ENCODE results near the gene INPP4A.
A peak's percentile ranks its signal among the peaks of the same experiment; 100 is the strongest.

INPP4A gene

GRCh38 chr2:98601532-98602132, 157.0 kb downstream of the INPP4A start:
- DNase-seq, result no peak

DNA sequence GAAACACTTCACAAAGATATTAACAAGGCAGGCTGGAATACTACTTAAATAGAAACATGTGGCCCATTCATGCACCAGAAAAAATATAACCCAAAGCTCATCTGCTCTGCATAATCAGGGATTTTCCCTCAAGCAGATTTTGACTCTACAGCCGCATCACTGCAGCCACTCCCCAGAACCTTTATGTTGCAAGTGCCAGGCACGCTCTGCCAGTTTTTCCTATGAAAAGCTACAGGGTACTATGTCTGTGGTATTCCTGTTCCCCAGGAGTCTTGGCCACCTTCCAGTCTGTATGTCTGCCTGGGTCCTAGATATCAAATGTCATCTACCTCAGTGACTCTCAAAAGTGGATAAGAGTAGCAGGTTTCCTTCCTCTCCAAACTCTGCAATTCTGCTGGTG, 159.9 kb downstream of the INPP4A start:
- no peak for DNase-seq

DNA sequence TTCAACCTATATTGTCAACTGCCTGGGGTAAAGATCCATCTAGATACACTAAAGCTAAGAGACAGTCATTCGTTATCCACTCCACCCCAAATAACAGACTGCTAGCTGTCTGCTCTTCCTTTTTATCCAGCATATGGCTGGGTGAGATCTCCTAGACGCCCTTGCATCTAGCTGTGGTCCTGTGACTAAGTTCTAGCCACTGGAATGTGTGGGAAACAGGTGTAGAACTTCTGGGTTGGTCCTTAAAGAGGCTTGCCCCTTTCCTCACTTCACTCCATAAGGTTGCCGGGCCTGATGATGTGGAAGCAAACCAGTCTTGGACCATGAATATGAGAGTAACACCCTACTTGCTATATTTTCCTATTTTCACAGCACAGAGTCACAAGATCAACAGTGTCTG, 160.4 kb downstream of the INPP4A start:
- no peak for DNase-seq

- DNase-seq, result no peak
Measured at GRCh38 chr2:98606431-98606830, 161.8 kb downstream of the INPP4A start.

GRCh38 chr2:98607104-98607503, 162.4 kb downstream of the INPP4A start:
- DNase-seq, result no peak

GRCh38 chr2:98607741-98608115, 163.1 kb downstream of the INPP4A start:
- DNase-seq, result no peak

GRCh38 chr2:98608116-98608961, 163.7 kb downstream of the INPP4A start, which contains the start of the genes COA5 and UNC50:
TSS of gene COA5 (minus strand) at chr2:98608512. CDS start at chr2:98608405, 107 bp downstream.
TSS of gene UNC50 (plus strand) at chr2:98608589. CDS start at chr2:98609760, 1,171 bp downstream.
- DNase-seq, result peak; percentile 80

- no peak for DNase-seq
Measured at GRCh38 chr2:98608962-98609604, 164.4 kb downstream of the INPP4A start.

- DNase-seq, result no peak
Measured at GRCh38 chr2:98614024-98614739, 169.5 kb downstream of the INPP4A start.

GRCh38 chr2:98615481-98615880, 170.8 kb downstream of the INPP4A start:
- DNase-seq, result no peak

GRCh38 chr2:98617149-98617548, 172.5 kb downstream of the INPP4A start:
- no peak for DNase-seq

GRCh38 chr2:98623657-98624056, 179.0 kb downstream of the INPP4A start:
- DNase-seq, result no peak

DNA sequence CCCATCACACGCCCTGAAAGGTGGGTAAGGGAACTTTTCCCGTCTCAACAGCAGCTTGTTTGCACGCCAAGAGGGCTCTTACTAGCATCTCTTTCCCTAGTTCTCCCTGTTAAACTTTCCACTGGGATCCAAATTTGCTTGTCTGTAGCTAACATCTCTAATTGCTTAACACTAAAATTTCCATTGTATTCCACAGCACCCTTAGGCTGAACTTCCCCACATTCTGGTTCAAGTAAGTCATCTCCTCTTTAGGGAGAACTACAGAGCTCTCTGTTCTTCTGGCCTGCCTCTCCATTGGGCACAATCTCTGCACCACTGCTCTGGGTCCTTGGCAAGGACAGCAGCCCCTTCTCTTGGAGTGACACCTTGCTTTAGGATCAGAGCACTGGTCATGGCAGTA, 187.7 kb downstream of the INPP4A start:
- DNase-seq, result no peak

GRCh38 chr2:98634406-98635092, 189.9 kb downstream of the INPP4A start:
- DNase-seq, result no peak

DNA sequence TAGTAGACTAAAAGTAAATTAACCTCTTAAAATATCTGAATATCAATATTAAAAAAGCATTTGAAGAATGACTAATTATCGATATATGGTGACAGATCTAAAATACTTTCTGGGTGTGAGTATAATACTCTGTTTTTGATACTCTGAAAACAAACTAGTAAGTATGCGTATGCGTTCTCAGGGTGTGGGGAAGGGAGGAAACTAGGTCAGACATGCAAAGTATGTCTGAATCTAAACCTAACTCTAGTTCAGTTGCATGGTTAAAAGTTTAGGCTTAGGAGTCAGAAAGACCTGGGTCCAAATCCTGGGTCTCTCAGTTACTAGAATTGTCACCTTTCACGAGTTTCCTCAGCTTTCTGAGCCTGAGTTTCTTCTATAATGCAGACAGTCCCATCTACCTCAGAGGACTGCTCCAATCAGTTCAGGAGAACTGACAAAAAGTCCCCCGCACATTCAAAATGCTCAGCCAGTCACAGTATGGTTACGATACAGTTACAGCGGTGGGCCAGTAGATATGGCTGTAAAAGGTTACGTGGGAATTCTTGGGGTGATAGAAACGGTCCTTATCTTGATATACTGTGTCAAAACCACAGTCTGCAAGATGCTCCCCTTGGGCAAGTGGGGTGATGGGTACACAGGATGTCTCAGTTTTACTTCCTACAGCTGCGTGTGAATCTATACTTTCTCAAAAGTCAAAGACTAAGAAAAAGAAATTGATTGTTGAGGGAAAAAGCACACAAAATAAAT, 192.9 kb downstream of the INPP4A start:
- no peak for DNase-seq

GRCh38 chr2:98643496-98644100, 198.9 kb downstream of the INPP4A start:
- DNase-seq, result no peak

All from midbrain (tissue), 1 donor.